ENCODE data around the gene DIS3L2. TPM values are rescaled to one million over a fixed set of nuclear protein-coding genes. Genes with fewer than 3 reads are reported as not detected.
"Not testable (repeated sequence)": the region's sequence is repeated elsewhere in the genome, so short reads cannot be mapped to it uniquely, and the experiment has no call there.

The DIS3L2 gene
- polyA plus RNA-seq, 3 donors from 2014 or later = 7.6 to 22.5 (median 8.1) TPM

DNA sequence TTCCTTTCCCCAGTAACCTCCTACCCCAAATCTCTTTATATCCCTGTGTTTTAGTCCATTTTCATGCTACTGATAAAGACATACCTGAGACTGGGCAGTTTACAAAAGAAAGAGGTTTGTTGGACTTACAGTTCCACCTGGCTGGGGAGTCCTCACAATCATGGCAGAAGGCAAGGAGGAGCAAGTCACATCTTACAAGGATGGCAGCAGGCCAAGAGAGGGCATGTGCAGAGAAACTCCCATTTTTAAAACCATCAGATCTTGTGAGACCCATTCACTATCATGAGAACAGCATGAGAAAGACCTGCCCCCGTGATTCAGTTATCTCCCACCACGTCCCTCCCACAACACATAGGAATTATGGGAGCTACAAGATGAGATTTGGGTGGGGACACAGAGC, 352.1 kb downstream of the DIS3L2 start:
- H3K36me3 Mint-ChIP-seq, DNase-seq, H3K9me3 Mint-ChIP-seq: not testable (repeated sequence)
- Mint-ChIP-seq H3K27me3 (ENCODE audit: low read depth in 3 of 3) (peaks cover 4 to 16% (median 6%) of the 10 kb centered on the region in 3 donors), H3K4me1 (peaks cover 98 to 100% of the 10 kb centered on the region in 2 donors), H3K27ac (peak overlapping the region; percentile 80 to 98 (median 96)), H3K4me3 (peak overlapping the region in 3 of 5 donors; percentile 52 to 71 (median 62))

- H3K27me3 Mint-ChIP-seq (ENCODE audit: low read depth in 3 of 3) = peaks cover 4 to 11% (median 8%) of the 10 kb centered on the region in 3 donors
- peak; percentile 83 to 87 (median 85) for DNase-seq
- no peaks in the 10 kb centered on the region for H3K36me3 Mint-ChIP-seq
- peaks cover 98 to 100% of the 10 kb centered on the region in 2 donors for H3K4me1 Mint-ChIP-seq
- peak overlapping the region; percentile 94 to 99 (median 97) for H3K27ac Mint-ChIP-seq
- H3K9me3 Mint-ChIP-seq = no peaks in the 10 kb centered on the region
- H3K4me3 Mint-ChIP-seq = peak overlapping the region; percentile 72 to 93 (median 80)
Observed at GRCh38 chr2:232315049-232315922, 353.8 kb downstream of the DIS3L2 start.

- peaks cover 98 to 100% of the 10 kb centered on the region in 2 donors for H3K4me1 Mint-ChIP-seq
- H3K4me3 Mint-ChIP-seq = peak overlapping the region; percentile 72 to 93 (median 80)
- peaks cover 4 to 10% (median 8%) of the 10 kb centered on the region in 3 donors for H3K27me3 Mint-ChIP-seq (ENCODE audit: low read depth in 3 of 3)
- H3K36me3 Mint-ChIP-seq = no peaks in the 10 kb centered on the region
- H3K27ac Mint-ChIP-seq = peak overlapping the region; percentile 94 to 99 (median 97)
- H3K9me3 Mint-ChIP-seq = no peaks in the 10 kb centered on the region
- no peak for DNase-seq
Observed at GRCh38 chr2:232315923-232316299, 354.4 kb downstream of the DIS3L2 start.

DNA sequence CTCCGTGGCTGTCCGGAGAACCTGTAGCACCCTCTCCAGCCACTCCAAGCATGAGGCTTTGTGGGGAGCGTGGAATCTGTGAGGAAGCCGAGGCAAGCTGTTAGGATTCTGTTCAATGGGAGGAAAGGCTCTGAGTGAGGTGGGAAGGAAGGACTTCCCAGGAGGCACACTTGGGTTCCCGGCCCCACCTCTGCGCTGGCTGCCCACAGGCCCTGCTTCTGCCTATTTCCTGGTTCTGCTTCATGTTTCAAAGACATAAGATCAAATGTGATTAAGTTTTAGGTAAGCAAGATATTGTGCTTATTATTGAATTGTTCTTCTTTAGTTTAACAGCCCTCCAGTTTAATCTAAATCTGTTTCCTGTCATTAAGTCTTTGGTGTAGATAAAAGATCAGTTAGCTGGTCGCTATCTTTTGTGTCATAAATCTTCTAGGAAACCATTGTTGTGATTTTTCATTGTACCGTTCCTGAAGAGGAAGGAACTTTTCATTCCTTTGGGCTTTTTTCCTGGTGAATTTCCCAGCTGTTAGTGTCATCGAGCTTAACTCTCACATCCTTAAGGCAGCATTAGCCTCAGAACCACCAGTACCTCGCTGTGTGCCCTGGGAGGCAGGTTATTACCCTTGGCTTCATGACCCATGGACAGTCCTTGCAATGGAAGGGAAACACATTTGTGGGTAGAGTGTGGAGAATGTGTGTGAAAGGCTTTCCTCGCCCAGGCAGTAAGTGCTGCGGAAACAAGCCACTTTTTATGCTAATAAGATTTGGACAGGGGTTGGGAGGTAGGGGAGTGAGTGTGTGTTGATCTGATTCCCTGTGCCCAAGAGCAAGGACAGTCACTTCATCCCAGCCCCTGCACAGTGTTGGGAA, 355.2 kb downstream of the DIS3L2 start:
- Mint-ChIP-seq H3K27me3 (ENCODE audit: low read depth in 3 of 3) (peaks cover 4 to 8% (median 8%) of the 10 kb centered on the region in 3 donors), H3K9me3 (no peaks in the 10 kb centered on the region), H3K4me1 (peaks cover 93 to 96% of the 10 kb centered on the region in 2 donors), H3K36me3 (no peaks in the 10 kb centered on the region), H3K27ac (peak overlapping the region; percentile 94 to 99 (median 97)), H3K4me3 (peak overlapping the region; percentile 72 to 93 (median 80))
- peak in 1 of 3 donors; percentile 31 for DNase-seq

DNA sequence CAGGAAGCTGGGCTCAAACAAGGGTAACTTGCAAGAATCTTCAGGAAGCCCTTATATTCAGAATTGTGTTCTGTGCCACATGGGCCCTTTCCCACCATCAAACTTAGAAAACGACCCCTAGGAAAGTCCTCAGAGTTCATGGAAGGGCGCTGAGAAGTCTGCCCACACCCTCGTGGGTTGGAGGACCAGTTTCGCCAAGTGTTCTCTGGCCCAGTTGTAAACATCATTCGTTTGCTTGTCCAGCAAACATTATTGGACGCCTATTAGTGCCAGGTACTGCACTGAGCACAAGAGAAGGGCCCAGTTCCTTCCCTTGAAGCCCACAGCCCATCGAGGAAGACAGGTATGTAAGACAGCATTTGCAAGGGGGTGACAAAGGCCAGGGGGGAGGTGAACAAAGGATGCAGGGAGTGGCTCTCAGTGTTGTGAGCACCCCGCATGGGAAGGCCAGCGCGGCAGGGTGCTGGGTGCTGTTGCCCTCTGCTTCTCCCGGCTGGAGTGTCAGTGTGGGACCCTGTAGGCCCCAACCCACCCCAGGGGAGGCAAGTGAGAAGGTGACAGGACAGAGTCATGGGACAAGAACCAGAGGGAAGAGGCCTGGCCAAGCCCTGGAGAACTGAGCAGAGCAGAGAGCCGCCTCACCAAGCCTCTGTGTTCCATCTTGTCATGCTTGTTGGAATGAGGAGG, 356.8 kb downstream of the DIS3L2 start:
- H3K4me3 Mint-ChIP-seq = peak overlapping the region; percentile 24 to 81 (median 62)
- H3K36me3 Mint-ChIP-seq = no peaks in the 10 kb centered on the region

DNA sequence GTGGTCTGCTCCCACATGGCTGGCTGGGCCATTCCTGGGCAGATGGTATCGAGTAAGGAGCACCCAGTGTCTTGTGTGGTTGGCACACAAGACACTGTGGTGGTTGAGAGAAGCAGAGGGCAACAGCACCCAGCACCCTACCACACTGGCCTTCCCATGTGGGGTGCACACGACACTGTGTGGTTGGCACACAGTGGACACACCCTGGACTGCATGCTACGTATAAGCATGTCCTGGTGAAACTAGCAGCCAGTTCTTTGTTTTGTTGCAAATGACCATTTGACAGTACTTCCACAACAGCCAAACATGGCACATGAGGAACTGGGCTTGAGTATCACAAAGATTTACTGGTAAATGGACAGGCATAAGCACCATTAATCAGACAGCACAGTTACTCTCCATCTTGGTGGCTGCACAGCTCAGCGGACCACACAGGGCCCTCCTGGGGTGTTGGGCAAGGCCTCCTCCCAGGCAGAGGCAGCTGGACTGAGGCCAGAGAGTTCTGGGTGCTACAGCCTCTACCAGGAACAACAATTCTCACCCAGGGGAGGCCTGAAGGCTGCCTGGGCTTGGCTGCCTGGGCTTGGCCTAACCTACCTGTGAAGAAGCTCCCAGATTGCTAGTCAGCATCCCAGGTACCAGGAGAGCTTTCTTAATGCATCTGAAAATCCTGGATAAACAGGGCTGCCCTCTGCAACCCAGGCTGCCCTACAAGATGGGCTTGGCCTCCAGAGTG, 357.7 kb downstream of the DIS3L2 start:
- peaks cover 4 to 10% (median 8%) of the 10 kb centered on the region in 3 donors for H3K27me3 Mint-ChIP-seq (ENCODE audit: low read depth in 3 of 3)
- H3K36me3 Mint-ChIP-seq = no peaks in the 10 kb centered on the region
- peaks cover 80 to 82% of the 10 kb centered on the region in 2 donors for H3K4me1 Mint-ChIP-seq
- no peaks in the 10 kb centered on the region for H3K9me3 Mint-ChIP-seq
- H3K4me3 Mint-ChIP-seq = peak overlapping the region; percentile 57 to 81 (median 71)
- DNase-seq = no peak
- H3K27ac Mint-ChIP-seq = peak overlapping the region; percentile 89 to 95 (median 92)

More for the DNA sequence above, 356.8 kb downstream of the DIS3L2 start:
- no peak for DNase-seq
- Mint-ChIP-seq H3K9me3 (no peaks in the 10 kb centered on the region), H3K4me1 (peaks cover 89 to 91% of the 10 kb centered on the region in 2 donors), H3K27me3 (ENCODE audit: low read depth in 3 of 3) (peaks cover 4 to 8% (median 8%) of the 10 kb centered on the region in 3 donors), H3K27ac (peak overlapping the region; percentile 89 to 97 (median 94))

DNA sequence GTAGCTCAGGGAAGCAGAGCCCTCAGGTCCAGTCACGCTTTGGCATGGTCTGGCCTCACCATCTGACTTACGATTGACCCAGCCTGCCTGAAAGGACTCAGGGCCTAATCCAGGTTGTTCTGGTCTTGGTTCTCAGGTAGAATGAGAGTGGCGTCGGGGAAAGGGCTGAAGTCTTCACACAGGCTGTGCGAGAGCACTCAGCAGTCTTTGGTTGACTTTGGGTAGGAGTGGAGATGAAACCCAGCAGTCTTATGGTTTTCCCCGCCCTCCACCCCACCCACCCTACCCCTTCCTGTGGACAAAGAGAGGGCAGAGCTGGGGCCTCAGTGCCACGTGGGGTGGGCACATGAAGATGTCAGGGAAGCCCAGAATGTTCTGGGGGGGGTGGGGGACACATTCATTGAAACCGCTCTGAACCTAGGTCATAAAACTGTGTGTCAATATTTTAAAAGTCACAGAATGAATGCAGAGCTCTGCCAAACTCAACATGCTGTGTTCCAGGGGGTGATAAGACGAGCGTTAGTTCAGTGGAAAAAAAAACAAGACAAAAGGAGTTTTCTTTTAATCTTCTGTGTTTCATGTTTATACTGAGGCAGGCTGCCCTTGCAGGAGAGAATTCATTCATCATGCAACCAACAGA, 358.4 kb downstream of the DIS3L2 start:
- Mint-ChIP-seq H3K4me1 (peaks cover 73 to 75% of the 10 kb centered on the region in 2 donors), H3K9me3 (no peaks in the 10 kb centered on the region), H3K4me3 (peak overlapping the region; percentile 57 to 81 (median 71)), H3K36me3 (no peaks in the 10 kb centered on the region), H3K27ac (peak overlapping the region; percentile 89 to 95 (median 92)), H3K27me3 (ENCODE audit: low read depth in 3 of 3) (peaks cover 2 to 6% (median 3%) of the 10 kb centered on the region in 3 donors)
- no peak for DNase-seq

GRCh38 chr2:232320443-232320803, 358.9 kb downstream of the DIS3L2 start:
- Mint-ChIP-seq H3K27me3 (ENCODE audit: low read depth in 3 of 3) (peaks cover under 1 to 4% (median 3%) of the 10 kb centered on the region in 3 donors), H3K27ac (peak overlapping the region; percentile 89 to 95 (median 92)), H3K36me3 (no peaks in the 10 kb centered on the region), H3K9me3 (no peaks in the 10 kb centered on the region), H3K4me1 (peaks cover 68 to 70% of the 10 kb centered on the region in 2 donors), H3K4me3 (peak overlapping the region; percentile 57 to 81 (median 71))
- no peak for DNase-seq

- peaks cover 59 to 62% of the 10 kb centered on the region in 2 donors for H3K4me1 Mint-ChIP-seq
- H3K4me3 Mint-ChIP-seq = no peak overlapping the region
- no peaks in the 10 kb centered on the region for H3K9me3 Mint-ChIP-seq
- H3K36me3 Mint-ChIP-seq = no peaks in the 10 kb centered on the region
- DNase-seq = no peak
- peak overlapping the region in 5 of 6 donors; percentile 66 to 94 (median 87) for H3K27ac Mint-ChIP-seq
- H3K27me3 Mint-ChIP-seq (ENCODE audit: low read depth in 3 of 3) = peaks cover 0 to 3% (median 1%) of the 10 kb centered on the region in 3 donors
Observed at GRCh38 chr2:232321156-232321816, 359.8 kb downstream of the DIS3L2 start.

DNA sequence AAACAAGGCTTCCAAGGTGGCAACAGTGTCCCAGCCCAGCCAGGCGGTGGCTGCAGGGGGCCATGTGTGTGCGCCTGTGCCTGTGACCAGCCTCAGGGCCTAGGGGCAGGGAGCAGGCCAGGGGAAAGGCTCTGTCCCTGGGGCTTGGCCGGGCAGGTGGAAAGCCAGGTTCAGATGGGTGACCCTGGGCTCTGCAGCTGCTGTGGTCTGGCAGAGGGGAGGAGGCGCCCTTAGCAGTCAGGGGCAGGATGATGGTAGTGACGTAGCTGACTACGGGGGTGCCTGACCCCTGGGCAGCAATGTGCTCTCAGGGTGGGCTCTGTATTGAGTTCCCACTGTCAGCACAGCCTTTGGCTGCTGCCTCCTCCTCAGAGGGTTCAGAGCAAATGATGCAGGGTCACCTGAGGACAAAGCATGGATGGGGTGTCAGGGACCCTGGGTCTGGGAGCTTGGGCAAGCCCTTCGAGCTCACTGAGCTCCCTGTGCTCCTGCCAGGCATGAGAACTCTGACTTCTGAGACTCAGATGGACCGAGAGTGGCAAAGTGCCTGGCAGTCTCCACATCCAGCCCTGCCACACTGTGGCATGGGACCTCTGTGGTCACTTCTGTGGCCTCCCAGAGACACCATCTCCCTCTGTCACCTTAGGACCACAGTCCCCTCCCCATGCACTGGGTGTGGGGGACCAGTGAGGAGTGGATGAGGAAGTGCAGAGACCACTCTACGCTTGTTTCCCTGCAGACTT, 360.5 kb downstream of the DIS3L2 start:
- H3K4me1 Mint-ChIP-seq = peaks cover 56 to 60% of the 10 kb centered on the region in 2 donors

DNA sequence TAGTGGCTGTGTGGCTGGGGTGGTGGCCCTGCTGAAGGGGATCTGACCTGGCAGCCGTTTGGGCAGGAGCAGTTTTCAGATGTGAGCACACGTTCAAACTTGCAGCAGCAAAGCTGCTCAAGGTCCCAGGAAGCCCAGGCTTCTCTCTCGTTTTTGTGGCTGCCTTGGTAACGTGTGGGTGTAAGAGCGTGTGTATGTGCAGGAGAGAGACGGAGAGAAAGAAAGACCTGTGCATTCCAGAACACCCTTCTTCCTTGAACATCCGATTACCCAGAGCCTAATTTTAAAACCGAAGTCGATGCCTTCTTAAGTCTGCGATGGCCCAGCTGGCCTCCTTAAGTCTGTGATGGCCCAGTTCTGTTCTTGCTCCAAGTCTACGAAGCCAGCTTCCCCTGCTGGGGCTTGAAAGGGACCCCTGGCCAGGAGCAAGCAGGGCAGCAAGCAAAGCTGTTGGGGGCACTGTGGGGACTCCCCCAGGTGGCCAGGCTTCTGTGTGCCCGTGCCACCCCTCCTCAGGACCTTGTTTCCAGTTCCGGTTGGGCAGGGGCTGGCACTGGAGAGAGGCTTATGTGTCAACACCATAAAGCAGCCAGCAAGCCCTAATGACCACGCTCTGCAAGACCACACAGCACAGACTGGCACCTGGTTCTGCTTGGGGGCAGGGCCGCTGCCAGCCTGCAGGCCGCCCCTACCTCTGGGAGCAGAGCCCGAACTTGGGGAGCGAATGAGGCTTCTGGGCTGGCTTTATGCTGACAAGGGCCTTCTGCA, 361.2 kb downstream of the DIS3L2 start:
- Mint-ChIP-seq H3K27me3 (ENCODE audit: low read depth in 3 of 3) (peaks cover 0 to 4% (median 1%) of the 10 kb centered on the region in 3 donors), H3K9me3 (no peaks in the 10 kb centered on the region), H3K4me1 (peaks cover 53 to 57% of the 10 kb centered on the region in 2 donors), H3K4me3 (peak overlapping the region; percentile 14 to 54 (median 30)), H3K27ac (peak overlapping the region; percentile 46 to 86 (median 76)), H3K36me3 (no peaks in the 10 kb centered on the region)
- DNase-seq = no peak

More for the DNA sequence above, 360.5 kb downstream of the DIS3L2 start:
- Mint-ChIP-seq H3K36me3 (no peaks in the 10 kb centered on the region), H3K4me3 (peak overlapping the region in 3 of 5 donors; percentile 14 to 54 (median 30)), H3K27ac (peak overlapping the region; percentile 46 to 86 (median 76)), H3K9me3 (no peaks in the 10 kb centered on the region), H3K27me3 (ENCODE audit: low read depth in 3 of 3) (peaks cover 0 to 3% (median 1%) of the 10 kb centered on the region in 3 donors)
- no peak for DNase-seq
